Stimulated activated CD4-positive, alpha-beta T cell treated with anti-CD3 and anti-CD28 coated beads, Interleukin-4, amount 100 ng/mL, for 48 hours (primary cell): ENCODE measurements around the gene ADAMTSL2.

Experiments
- DNase-seq, 2 donors: peaks; one replicate each; pipeline ENCODE4 v3.0.0-alpha.2; 2020; ENCODE audit warnings: low read depth in 2 of 2

ADAMTSL2 gene

GRCh38 chr9:133534346-133535291 is at the start of gene ADAMTSL2:
ADAMTSL2 (plus strand) TSS chr9:133534704; CDS start chr9:133536713, 2,009 bp downstream.
- DNase-seq = no peak

DNA sequence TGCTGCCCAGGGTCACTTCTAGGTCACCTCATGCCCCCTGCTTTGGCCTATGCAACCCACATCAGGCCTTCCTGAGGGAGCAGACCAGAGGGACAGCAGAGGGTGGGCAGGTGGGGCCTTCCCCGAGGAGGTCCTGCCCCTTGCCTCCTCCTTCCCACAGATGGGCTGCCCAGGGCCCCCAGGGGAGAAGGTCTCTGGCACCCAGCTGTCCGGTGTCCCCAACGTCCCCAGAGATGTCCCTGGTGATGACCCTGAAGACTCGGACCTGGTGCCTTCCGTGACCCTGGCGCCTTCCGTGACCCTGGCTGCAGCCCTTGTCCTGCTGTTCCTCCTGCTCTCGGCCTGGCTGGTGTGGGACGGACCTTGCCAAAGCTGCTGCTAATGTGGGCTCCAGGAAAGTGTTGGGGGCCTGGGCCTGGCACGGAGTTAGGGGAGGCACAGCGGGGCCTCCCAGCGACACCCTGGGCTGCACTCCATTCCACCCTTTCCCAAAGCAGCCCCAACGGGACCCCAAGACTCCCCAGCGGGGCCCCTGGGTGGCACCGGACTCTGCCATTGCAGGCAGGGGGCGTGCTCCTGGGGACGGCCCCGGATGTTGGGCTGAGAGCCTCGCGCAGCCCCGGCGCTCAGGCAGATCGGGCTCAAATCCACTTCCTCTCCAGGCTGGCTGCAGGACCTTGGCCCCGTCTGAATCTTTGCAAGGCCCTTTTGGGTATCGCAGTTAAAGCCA is 48.8 kb upstream of the ADAMTSL2 start:
- DNase-seq = no peak

DNA sequence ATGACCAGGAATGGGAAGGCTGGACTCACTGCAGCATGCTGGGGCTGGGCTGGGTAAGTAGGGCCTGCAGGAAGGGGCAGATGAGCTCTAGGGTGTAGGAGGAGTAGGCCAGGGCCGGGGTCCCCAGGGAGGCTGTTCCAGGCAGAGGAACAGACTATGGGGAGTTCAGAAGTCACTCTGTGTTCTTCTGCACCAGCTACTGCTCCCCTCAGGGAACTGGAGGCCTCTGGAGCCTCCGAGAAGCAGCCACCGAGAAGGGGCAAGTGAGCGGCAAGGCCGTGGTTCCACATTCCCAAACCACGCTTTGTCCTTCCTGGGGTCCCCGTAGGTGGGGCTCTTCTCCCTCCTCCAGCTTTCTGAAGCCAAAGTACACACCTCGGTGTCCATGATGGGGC is 47.2 kb upstream of the ADAMTSL2 start:
- no peak for DNase-seq

GRCh38 chr9:133488686-133489252 is 45.7 kb upstream of the ADAMTSL2 start:
- no peak for DNase-seq

- no peak for DNase-seq
These were observed 45.0 kb upstream of the ADAMTSL2 start for GRCh38 chr9:133489253-133490190.

DNA sequence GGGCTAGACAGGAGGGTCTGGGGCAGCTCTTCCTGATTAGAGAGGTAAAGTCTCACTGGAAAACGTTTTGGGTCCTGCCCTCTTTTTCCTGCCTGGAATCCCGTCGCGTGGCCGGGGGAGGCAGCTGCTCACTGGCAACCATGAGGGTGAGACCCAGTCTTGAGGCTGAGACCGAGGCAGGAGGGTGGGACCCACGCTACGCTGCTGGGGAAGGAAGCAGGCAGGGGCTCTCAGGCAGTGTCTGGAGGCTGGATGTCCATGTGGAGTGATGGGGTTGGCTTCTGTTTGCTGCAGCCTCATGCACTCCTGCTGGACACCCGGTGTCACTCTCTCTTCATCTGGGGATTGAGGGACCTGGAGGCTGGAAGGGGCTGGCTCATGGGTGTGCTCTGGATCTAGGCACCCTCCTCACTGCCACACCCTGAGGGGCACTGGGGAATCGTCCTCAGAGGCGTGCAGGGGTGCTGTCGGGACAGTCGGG is 44.3 kb upstream of the ADAMTSL2 start:
- no peak for DNase-seq

- no peak for DNase-seq
These were observed 43.4 kb upstream of the ADAMTSL2 start for GRCh38 chr9:133490865-133491655.

DNA sequence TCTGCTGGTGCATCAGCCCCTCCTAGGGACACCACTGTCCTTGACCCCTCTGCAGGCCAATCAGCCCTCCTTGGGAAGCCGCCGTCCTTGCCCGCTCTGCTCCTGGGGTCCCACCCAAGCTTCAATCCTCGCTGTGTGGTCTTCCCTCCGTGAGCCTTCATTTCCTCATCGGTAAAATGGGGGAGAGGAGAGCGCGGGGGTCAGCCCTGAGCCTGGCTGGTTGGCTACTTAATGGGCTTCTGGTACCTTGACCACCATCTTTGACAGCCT is 42.9 kb upstream of the ADAMTSL2 start:
- no peak for DNase-seq

- no peak for DNase-seq
These were observed 42.2 kb upstream of the ADAMTSL2 start for GRCh38 chr9:133492061-133493021.

GRCh38 chr9:133493428-133493827 is 41.1 kb upstream of the ADAMTSL2 start:
- DNase-seq = no peak

- no peak for DNase-seq
These were observed 40.5 kb upstream of the ADAMTSL2 start for GRCh38 chr9:133493845-133494540.

DNA sequence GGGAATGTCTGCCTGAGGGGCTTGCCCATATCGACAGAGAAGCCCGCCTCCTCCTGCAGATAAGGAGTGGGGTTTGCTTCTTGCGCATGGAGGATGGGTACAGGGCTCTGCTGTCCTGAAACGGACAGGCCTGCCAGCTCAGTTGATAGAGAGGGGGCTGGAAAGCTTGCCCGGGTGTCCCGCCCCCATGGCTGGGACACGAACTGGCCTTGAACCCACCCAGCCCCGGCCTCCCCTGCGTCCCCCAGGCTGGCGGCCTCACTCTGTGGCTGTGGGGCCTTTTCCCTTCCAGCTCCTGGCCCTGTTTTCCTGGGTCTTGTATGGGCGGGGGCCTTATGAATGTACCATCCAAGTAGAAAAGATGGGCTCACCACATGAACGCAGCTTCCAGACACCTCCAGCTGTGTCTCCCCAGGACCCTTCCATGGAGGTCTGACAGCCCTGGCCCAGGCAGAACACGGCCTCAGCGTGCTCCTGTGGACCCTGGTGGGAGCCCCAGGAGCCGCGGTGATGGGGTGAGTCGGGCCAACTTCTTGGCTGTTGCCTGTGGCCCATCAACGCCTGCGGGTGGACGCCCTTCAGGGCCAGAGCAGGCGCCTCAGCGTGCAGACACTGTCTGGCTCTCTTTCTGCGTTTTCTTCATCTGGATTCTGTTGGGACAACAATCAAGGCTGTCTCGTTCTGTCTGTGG is 39.7 kb upstream of the ADAMTSL2 start:
- no peak for DNase-seq

- no peak for DNase-seq
These were observed 38.9 kb upstream of the ADAMTSL2 start for GRCh38 chr9:133495327-133496293.

- no peak for DNase-seq
These were observed 37.4 kb upstream of the ADAMTSL2 start for GRCh38 chr9:133496861-133497842.

DNA sequence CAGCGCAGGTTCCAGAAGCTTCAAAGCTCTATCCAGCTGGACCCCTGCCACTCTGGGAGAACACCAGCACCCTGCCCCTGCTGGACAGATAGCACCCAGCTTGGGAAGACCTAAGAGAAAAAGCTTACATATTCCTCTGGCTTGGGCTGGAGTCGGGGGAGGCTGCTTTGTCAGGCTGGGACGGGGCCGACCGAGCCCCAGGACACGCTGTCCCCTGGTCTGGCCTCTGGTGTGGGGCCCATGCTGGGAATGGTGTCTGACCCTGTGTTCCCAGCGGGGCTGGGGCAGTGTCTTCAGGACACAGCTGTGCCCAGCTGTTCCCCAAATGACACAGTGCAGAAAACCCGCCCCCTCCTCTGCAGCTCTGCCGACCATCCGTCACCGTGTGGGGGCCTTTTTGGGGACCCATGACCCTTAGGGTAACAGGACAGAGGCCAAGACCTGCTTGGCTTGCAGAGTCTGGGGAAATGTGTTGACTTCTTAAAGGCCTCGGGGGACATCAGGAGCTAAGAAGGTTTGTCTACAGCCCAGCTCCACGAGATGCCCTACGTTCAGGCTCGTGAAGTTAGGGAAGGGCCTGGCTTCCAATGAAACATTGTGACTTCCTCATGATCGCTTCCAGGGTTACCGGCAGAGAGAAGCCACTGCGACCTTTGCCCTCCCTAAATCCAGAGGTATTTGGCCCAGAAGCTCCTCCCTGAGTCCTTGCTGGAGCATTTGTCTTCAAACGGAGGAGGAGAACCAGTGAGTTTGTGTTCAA is 35.2 kb upstream of the ADAMTSL2 start:
- DNase-seq = no peak
